Right ventricle myocardium inferior (tissue), 1 donor: ENCODE measurements around the gene GPC2. TPM values are rescaled to one million over a fixed set of nuclear protein-coding genes. Genes with fewer than 3 reads are reported as not detected.

Source experiments
- ATAC-seq: fragments of 200-7000 bp; cut with Tn5 transposase; one replicate; pipeline ENCODE4 v1.9.1; 2020; ENCODE audit warnings: mild to moderate bottlenecking, moderate library complexity
- DNase-seq: peaks from one replicate; pipeline ENCODE4 v3.0.0; 2021; ENCODE audit errors: missing footprints
- intact Hi-C: fragments of 100-400 bp; cut with DNase I; formaldehyde crosslinking; loops from one replicate; pipeline ENCODE4 v1.11.0; 2022
- total RNA-seq: library from RNA; stranded (reverse); fragmentation: NEBNext Ultra II Directional; extraction: Animal tissue kit (Norgen Biotek cat#: 25700); gene quantifications from one replicate; pipeline ENCODE4 v1.2.1, GENCODE V29; 2021
- donor health status: DM: no; HTN: yes; CAD: no; lungs with severe emphysema.

Gene GPC2
- total RNA-seq, 1 donor from 2014 or later = 0.32 TPM

GRCh38 chr7:100174582-100174981, 2.6 kb downstream of the GPC2 start:
- ATAC-seq (no peak), DNase-seq (no peak)
- intact Hi-C loops = no loop called here

- intact Hi-C loops = no loop called here
- no peak for ATAC-seq
- no peak for DNase-seq
Observed at GRCh38 chr7:100173806-100174495, 3.2 kb downstream of the GPC2 start.

- no peak for DNase-seq
- intact Hi-C loops = no loop called here
- no peak for ATAC-seq
Observed at GRCh38 chr7:100171840-100172239, 5.3 kb downstream of the GPC2 start.

GRCh38 chr7:100171087-100171681, 6.0 kb downstream of the GPC2 start:
- intact Hi-C loops = no loop called here
- DNase-seq = no peak
- ATAC-seq = no peak

GRCh38 chr7:100170101-100170897, 6.9 kb downstream of the GPC2 start:
- intact Hi-C loops = no loop called here
- DNase-seq (no peak), ATAC-seq (no peak)

GRCh38 chr7:100169147-100169850, 7.9 kb downstream of the GPC2 start:
- ATAC-seq = no peak
- DNase-seq = no peak
- intact Hi-C loops = no loop called here

GRCh38 chr7:100167912-100168323, 9.3 kb downstream of the GPC2 start:
- no peak for DNase-seq
- intact Hi-C loops = no loop called here
- ATAC-seq = peak; percentile 46

DNA sequence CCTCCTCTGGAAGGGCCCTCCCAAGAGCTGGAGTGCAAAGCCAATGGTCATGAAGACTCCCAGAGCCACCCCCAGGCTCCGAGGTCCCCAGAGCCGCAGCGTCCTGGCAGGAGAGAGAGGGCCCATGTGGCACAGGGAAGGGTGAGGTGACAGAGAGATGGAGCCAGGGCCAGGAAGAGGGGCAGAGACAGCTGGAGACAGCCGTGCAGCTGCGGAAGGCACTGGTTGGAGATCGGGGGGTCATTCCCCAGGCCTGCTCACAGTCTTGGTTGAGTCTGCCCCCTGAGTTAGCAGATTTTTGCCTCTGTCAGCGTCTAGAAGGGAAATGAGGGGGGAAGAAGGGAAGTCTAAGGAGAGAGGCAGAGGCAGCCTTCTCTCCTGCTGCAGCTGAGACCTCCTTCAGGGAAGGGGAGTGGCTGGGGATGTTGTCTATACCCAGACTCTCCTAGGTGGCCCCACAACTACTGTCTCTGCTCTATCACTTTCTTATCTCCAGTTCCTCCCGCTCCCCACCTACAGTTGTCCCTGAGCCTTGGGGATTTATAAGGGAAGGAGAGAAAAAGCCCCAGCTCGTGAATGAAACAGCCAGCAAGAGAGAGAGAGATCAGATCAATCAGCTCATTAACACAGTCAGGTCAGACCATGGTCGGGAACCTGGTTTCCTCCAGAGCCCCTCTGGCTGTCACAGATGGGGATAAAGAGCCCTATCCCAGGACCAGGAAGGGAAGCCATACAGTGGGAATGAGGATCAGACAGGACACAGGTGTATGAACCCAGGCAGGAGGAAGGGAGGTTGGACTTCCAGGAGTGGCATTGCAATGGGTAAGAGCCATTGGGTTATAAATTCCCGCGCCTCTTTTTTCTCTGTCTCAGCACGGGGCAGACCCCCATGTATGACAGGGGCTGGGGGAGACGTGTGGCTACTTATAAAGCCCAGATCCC, 9.9 kb downstream of the GPC2 start:
- intact Hi-C loops = no loop called here
- DNase-seq (no peak), ATAC-seq (no peak)

GRCh38 chr7:100166317-100166940, 10.8 kb downstream of the GPC2 start:
- no peak for DNase-seq
- intact Hi-C loops = no loop called here
- ATAC-seq = no peak

DNA sequence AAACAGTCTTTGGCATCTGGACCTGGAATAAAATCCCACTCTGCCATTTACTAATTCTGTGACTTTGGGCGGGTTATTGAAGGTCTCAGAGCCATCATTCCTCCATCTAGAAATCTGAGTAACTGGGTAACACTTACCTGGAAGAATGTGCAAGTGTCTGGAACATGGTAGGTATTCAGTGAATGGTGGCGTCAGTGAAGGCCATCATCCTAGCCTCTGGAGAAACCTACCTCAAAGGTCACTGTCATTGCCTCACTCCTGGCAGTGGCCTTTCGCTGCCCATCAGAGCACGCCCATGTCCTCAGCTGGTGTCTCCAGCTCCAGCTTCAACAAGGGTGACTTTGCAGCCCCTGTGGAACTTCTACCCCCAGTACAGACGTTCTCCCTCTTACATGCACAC, 13.3 kb downstream of the GPC2 start:
- ATAC-seq = no peak

DNA sequence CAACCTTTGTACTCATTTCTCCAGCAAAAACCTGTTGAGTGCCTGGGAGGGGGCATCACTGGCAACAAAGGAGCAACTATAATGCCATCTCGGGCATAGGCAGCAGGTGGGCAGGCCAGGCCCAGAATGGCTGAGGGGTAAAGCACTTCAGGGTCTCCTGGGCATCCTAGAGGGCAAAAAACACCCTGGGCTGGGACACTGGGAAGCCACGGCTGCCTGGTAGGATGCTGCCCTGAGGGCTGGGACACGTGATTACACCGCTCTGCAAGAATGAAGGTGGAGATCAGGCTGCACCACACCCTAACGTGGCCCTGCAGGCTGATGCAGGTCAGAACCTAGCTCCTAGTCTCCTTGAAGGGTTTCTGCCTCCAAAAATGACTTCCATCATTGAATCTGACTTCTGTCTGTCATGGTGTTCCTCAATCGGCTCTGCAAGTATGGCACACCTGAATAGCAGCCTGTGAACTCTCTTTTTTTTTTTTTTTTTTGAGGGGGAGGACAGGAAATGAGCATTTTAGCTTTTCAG, 14.1 kb downstream of the GPC2 start:
- intact Hi-C loops = no loop called here
- DNase-seq (no peak), ATAC-seq (no peak)

More for the DNA sequence above, 13.3 kb downstream of the GPC2 start:
- intact Hi-C loops = no loop called here
- no peak for DNase-seq

- DNase-seq (no peak), ATAC-seq (no peak)
Observed at GRCh38 chr7:100160067-100160466, 17.1 kb downstream of the GPC2 start.

GRCh38 chr7:100159099-100159623, 18.0 kb downstream of the GPC2 start:
- no peak for ATAC-seq
- intact Hi-C loops = no loop called here
- no peak for DNase-seq

More at GRCh38 chr7:100160067-100160466, 17.1 kb downstream of the GPC2 start:
- intact Hi-C loops = no loop called here

GRCh38 chr7:100158229-100159098, 18.7 kb downstream of the GPC2 start, which contains the start of gene TRAPPC14:
Gene TRAPPC14 (minus strand): TSS chr7:100158723. CDS start chr7:100158499, 224 bp downstream.
- DNase-seq (peak; percentile 97), ATAC-seq (peak; percentile 92)
- intact Hi-C loops = no loop called here

DNA sequence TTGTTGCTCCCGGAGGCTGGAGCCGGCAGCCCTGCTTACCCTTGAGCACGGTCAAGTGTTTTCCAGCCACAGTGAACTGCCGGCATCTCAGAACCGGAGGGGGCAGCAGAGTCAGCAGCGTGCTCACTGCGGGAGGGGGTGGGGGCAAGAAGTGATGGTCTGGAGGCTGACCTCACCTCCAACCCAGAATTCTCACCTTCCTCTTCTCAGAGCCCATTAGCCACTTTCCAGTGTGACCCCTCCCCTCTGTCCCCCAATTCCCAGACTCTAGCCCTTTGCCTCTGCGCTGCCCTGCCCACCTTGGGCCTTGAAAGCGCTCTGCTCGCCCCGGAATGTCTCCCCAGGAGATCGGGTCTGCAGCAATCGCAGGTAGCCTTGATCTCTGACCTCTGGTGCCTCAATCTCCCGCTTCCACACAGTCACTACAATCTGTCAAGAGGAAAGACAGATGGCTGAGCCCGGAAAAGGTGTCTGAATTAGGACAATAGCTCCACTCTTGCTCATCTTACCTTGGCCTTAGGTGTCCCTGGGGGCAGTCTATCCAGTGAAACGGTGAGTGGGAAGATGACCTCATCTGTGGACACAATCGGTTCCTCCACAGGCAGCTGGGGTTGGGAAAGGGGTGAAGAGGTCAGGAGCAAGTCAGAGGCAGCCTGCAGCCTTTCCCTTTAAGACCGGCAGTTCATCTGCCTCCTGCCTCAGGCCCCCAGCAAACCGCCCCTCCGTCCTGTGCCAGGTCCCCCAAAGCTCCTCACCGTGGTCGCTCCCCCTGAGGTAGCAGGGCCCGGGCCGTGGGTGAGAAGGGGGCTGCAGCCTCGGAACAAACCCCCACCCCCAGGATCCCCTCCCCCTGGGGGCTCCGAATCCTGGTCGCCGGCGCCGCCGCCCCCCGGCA, 19.6 kb downstream of the GPC2 start:
- DNase-seq (no peak), ATAC-seq (peak; percentile 18)
- intact Hi-C loops = no loop called here

DNA sequence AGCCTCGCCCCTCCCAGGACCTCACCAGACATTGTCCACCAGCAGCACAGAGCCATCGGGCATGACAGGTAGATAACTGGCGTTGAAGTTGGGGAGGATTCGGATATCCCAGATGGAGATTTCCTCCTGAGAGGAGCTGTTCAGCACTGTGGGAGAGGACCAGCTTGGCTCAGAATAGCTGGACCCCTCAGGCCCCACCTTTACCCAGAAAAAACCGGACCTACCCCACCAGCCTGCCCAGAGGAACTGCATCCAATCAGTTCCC, 20.2 kb downstream of the GPC2 start:
- DNase-seq (no peak), ATAC-seq (no peak)
- intact Hi-C loops = no loop called here
